HepG2 (cell line): ENCODE measurements around the gene UBALD1. TPM values are rescaled to one million over a fixed set of nuclear protein-coding genes. Genes with fewer than 3 reads are reported as not detected.

Experiments used
- ATAD3A ChIP-seq: sonication (generic); formaldehyde crosslinking; IDR thresholded peaks from 2 replicates; pipeline ENCODE4 v1.4.0; 2020; ENCODE audit warnings: missing genetic modification reagents
- ATM ChIP-seq: fragments of 450-650 bp; IDR thresholded peaks from 2 replicates; pipeline ENCODE4 v1.7.1; 2017; ENCODE audit warnings: mild to moderate bottlenecking, borderline replicate concordance
- LCORL ChIP-seq, 2 experiments: fragments of 450-650 bp in 1 of 2; sonication (generic) in 1 of 2; formaldehyde crosslinking in 1 of 2; IDR thresholded peaks; 2 replicates each; pipeline versions ENCODE4 v1.5.0 to v1.6.1; 2017 to 2020; ENCODE audit warnings: antibody characterized with exemption in 1 of 2, missing genetic modification reagents in 1 of 2
- RORA ChIP-seq: sonication (generic); formaldehyde crosslinking; IDR thresholded peaks from 2 replicates; pipeline ENCODE4 v1.5.0; 2020; ENCODE audit warnings: mild to moderate bottlenecking, missing genetic modification reagents, moderate library complexity
- SOX5 ChIP-seq: IDR thresholded peaks from 2 replicates; pipeline ENCODE4 v1.6.1; 2016; ENCODE audit warnings: borderline replicate concordance
- SP4 ChIP-seq: sonication (generic); formaldehyde crosslinking; IDR thresholded peaks from 2 replicates; pipeline ENCODE4 v1.8.1; 2023; ENCODE audit warnings: mild to moderate bottlenecking, missing genetic modification reagents
- ZBTB20 ChIP-seq: sonication (generic); formaldehyde crosslinking; IDR thresholded peaks from 2 replicates; pipeline ENCODE4 v1.8.1; 2023; ENCODE audit warnings: missing genetic modification reagents, low read depth, mild to moderate bottlenecking, borderline replicate concordance
- ZIK1 ChIP-seq: sonication (generic); formaldehyde crosslinking; IDR thresholded peaks from 2 replicates; pipeline ENCODE4 v1.5.0; 2020; ENCODE audit warnings: mild to moderate bottlenecking, low read depth, missing genetic modification reagents, borderline replicate concordance
- ZKSCAN5 ChIP-seq: sonication (generic); formaldehyde crosslinking; IDR thresholded peaks from 2 replicates; pipeline ENCODE4 v1.5.1; 2020; ENCODE audit warnings: mild to moderate bottlenecking, missing genetic modification reagents
- ZNF44 ChIP-seq: sonication (generic); formaldehyde crosslinking; IDR thresholded peaks from 2 replicates; pipeline ENCODE4 v1.5.1; 2020; ENCODE audit warnings: mild to moderate bottlenecking, missing genetic modification reagents
- ZNF446 ChIP-seq: sonication (generic); formaldehyde crosslinking; IDR thresholded peaks from 2 replicates; pipeline ENCODE4 v1.5.0; 2020; ENCODE audit warnings: mild to moderate bottlenecking, missing genetic modification reagents
- ZNF572 ChIP-seq: sonication (generic); formaldehyde crosslinking; IDR thresholded peaks from 2 replicates; pipeline ENCODE4 v1.5.1; 2020; ENCODE audit warnings: mild to moderate bottlenecking, missing genetic modification reagents
- ZNF879 ChIP-seq: sonication (generic); formaldehyde crosslinking; IDR thresholded peaks from 2 replicates; pipeline ENCODE4 v1.8.1; 2023; ENCODE audit warnings: missing genetic modification reagents
- polyA plus RNA-seq, 8 experiments: library from polyadenylated mRNA; depleted of rRNA in 3 of 8; stranded (reverse) in 7 of 8; unstranded in 1 of 8; fragments of >200 nt; fragmentation: Illumina TruSeq in 4 of 8; extraction: Trizol in 4 of 8; gene quantifications; 2 replicates each; pipeline versions ENCODE4 v1.2.1 to v1.2.3, GENCODE V29; 2011 to 2016; ENCODE audit warnings: low read depth in 4 of 8, missing spikeins in 1 of 8, mixed read lengths in 1 of 8; ENCODE audit not compliant: insufficient read depth in 1 of 8
- total RNA-seq, 5 experiments: library from RNA; depleted of rRNA; stranded (reverse); fragments of >200 nt; fragmentation: Illumina TruSeq; extraction: Trizol; gene quantifications; 2 replicates each; pipeline ENCODE4 v1.2.3, GENCODE V29; 2016; ENCODE audit warnings: low read depth in 1 of 5
- TF ChIP-seq, protein P1 (sequence below): sonication (generic); formaldehyde crosslinking; IDR thresholded peaks from 2 replicates; pipeline ENCODE4 v1.4.0; 2020; ENCODE audit warnings: missing genetic modification reagents
- TF ChIP-seq, protein P2 (sequence below): sonication (generic); formaldehyde crosslinking; IDR thresholded peaks from 2 replicates; pipeline ENCODE4 v1.5.1; 2020; ENCODE audit warnings: missing genetic modification reagents, mild to moderate bottlenecking, borderline replicate concordance
- TF ChIP-seq, protein P3 (sequence below): sonication (generic); formaldehyde crosslinking; IDR thresholded peaks from 2 replicates; pipeline ENCODE4 v1.4.0; 2020; ENCODE audit warnings: missing genetic modification reagents, borderline replicate concordance

UBALD1 gene
- total and polyA plus RNA-seq, 2 of the 13 experiments (the other 11 are each of a cell fraction or from before 2014, with no cell fraction given): 6.8 to 12.3 TPM

DNA sequence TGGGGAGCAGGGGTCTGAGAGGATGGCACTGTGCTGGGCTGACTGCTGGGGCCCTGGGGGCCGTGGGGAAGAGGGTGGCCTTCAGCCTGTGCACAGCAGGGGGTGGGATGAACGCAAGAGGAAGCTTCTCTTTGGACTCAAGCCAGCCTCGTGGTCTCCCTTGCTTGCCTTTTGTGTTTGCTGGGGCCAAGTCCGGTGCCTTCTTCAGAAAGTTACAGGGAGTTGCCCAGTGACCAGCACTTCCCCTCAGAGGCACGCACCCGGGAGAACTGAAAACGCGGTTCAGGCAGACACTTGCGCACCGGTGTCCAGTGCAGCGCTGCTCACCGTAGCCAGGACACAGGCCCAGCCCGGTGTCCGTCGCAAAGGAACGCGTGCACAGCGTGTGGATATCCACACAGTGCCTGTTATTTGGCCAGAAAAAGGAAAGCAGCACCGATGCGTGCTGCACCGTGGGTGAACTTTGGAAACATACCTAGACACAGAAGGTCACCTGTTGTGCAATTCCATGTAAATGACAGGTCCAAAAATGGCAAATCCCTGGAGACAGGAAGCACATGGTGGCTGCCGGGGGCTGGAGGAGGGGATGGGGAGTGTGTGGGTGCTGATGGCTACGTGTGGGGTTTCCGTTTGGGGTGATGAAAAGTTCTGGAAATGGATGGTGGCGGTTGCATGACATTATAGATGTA is 49.2 kb upstream of the UBALD1 start (continued):
- TF ChIP-seq, protein P1, sequence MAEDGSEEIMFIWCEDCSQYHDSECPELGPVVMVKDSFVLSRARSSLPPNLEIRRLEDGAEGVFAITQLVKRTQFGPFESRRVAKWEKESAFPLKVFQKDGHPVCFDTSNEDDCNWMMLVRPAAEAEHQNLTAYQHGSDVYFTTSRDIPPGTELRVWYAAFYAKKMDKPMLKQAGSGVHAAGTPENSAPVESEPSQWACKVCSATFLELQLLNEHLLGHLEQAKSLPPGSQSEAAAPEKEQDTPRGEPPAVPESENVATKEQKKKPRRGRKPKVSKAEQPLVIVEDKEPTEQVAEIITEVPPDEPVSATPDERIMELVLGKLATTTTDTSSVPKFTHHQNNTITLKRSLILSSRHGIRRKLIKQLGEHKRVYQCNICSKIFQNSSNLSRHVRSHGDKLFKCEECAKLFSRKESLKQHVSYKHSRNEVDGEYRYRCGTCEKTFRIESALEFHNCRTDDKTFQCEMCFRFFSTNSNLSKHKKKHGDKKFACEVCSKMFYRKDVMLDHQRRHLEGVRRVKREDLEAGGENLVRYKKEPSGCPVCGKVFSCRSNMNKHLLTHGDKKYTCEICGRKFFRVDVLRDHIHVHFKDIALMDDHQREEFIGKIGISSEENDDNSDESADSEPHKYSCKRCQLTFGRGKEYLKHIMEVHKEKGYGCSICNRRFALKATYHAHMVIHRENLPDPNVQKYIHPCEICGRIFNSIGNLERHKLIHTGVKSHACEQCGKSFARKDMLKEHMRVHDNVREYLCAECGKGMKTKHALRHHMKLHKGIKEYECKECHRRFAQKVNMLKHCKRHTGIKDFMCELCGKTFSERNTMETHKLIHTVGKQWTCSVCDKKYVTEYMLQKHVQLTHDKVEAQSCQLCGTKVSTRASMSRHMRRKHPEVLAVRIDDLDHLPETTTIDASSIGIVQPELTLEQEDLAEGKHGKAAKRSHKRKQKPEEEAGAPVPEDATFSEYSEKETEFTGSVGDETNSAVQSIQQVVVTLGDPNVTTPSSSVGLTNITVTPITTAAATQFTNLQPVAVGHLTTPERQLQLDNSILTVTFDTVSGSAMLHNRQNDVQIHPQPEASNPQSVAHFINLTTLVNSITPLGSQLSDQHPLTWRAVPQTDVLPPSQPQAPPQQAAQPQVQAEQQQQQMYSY (CRISPR knock-in tag): peak; percentile 88
- TF ChIP-seq ZNF572 (CRISPR knock-in tag): 0 out of 2 replicates have a peak, but pooled peaks have one; percentile 86
- peak; percentile 83 for TF ChIP-seq SOX5 (CRISPR knock-in tag)
- TF ChIP-seq ZNF879 (CRISPR knock-in tag): 0 out of 2 replicates have a peak, but pooled peaks have one; percentile 48
- no peak for TF ChIP-seq ZNF446 (CRISPR knock-in tag)
- no peak for TF ChIP-seq ATM
- TF ChIP-seq, protein P2, sequence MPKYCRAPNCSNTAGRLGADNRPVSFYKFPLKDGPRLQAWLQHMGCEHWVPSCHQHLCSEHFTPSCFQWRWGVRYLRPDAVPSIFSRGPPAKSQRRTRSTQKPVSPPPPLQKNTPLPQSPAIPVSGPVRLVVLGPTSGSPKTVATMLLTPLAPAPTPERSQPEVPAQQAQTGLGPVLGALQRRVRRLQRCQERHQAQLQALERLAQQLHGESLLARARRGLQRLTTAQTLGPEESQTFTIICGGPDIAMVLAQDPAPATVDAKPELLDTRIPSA: peak; percentile 88; the same call in 1 of the 2 replicates
- peak; percentile 52; the same call in 1 of the 2 replicates for TF ChIP-seq ZIK1
- peak; percentile 53; the same call in 1 of the 2 replicates for TF ChIP-seq LCORL (IDR thresholded peaks at IDR 0.05)
- TF ChIP-seq LCORL (CRISPR knock-in tag; IDR thresholded peaks at IDR 0.05): peak; percentile 98
- peak; percentile 79; the same call in 1 of the 2 replicates for TF ChIP-seq ZKSCAN5 (CRISPR knock-in tag)
- TF ChIP-seq SP4: peak; percentile 63
- TF ChIP-seq, protein P3, sequence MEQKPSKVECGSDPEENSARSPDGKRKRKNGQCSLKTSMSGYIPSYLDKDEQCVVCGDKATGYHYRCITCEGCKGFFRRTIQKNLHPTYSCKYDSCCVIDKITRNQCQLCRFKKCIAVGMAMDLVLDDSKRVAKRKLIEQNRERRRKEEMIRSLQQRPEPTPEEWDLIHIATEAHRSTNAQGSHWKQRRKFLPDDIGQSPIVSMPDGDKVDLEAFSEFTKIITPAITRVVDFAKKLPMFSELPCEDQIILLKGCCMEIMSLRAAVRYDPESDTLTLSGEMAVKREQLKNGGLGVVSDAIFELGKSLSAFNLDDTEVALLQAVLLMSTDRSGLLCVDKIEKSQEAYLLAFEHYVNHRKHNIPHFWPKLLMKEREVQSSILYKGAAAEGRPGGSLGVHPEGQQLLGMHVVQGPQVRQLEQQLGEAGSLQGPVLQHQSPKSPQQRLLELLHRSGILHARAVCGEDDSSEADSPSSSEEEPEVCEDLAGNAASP (CRISPR knock-in tag): peak; percentile 87; the same call in 1 of the 2 replicates
- no peak for TF ChIP-seq ATAD3A
- TF ChIP-seq ZNF44 (CRISPR knock-in tag): peak; percentile 62; the same call in 1 of the 2 replicates
- peak; percentile 95; the same call in 1 of the 2 replicates for TF ChIP-seq ZBTB20 (CRISPR knock-in tag)
- TF ChIP-seq RORA (CRISPR knock-in tag): no peak
